HepG2 (cell line): ENCODE measurements around the gene SETD3. TPM values are rescaled to one million over a fixed set of nuclear protein-coding genes. Genes with fewer than 3 reads are reported as not detected.

ENCODE experiments used
- ATAC-seq: fragments of 200-7000 bp; cut with Tn5 transposase; 3 replicates; pipeline ENCODE4 v1.9.1; 2020; ENCODE audit warnings: mild to moderate bottlenecking, moderate library complexity
- BruUV-seq: library from RNA; stranded (reverse); fragments of 400-500 nt; replicated peaks from 2 replicates; lab custom pipeline; 2021; lab: Mats Ljungman, UMichigan
- CTCF ChIA-PET: fragments of 300-600 bp; formaldehyde crosslinking; extraction: SDS; loops from one replicate; lab custom pipeline; 2021; ENCODE audit warnings: low total read pairs, inconsistent platforms, low intra/inter-chr PET ratio; lab: Yijun Ruan, JAX
- POLR2A ChIA-PET: fragments of 350-600 bp; sonication (Branson Sonifier 250); formaldehyde crosslinking; loops from one replicate; lab custom pipeline; 2020; ENCODE audit warnings: antibody characterized with exemption, inconsistent platforms; lab: Yijun Ruan, JAX
- DNase-seq: peaks from one replicate; pipeline ENCODE4 v3.0.0-alpha.2; 2015; ENCODE audit warnings: low spot score
- FAIRE-seq: peaks from 3 replicates; lab custom pipeline; 2011; peaks lifted over from hg19 to GRCh38; lab: Jason Lieb, UNC
- H2AFZ ChIP-seq: one replicate; pipeline ENCODE4 v1.6.1; 2011; ENCODE audit warnings: low read length, inconsistent platforms
- H3K27ac ChIP-seq: fragments of 300-600 bp; 3 replicates; pipeline ENCODE4 v1.8.0; 2011; ENCODE audit warnings: mixed run types, mild to moderate bottlenecking, mixed read lengths, low read length, inconsistent platforms; ENCODE audit not compliant: insufficient read depth; ENCODE audit errors: extremely low read length
- H3K27me3 ChIP-seq, 2 experiments: fragments of 200-600 bp in 1 of 2; 2 replicates in 1 of 2; 3 replicates in 1 of 2; pipeline versions ENCODE4 v1.6.0 to v1.8.0; 2011; ENCODE audit warnings: low read length in 2 of 2, mild to moderate bottlenecking in 2 of 2, moderate library complexity in 2 of 2, inconsistent platforms in 1 of 2; ENCODE audit not compliant: insufficient read depth in 2 of 2, control insufficient read depth in 1 of 2
- H3K36me3 ChIP-seq, 2 experiments: fragments of 200-600 bp in 1 of 2; replicated peaks in 1 of 2; 2 replicates in 1 of 2; 3 replicates in 1 of 2; pipeline versions ENCODE4 v1.5.1 to v1.8.0; 2011; ENCODE audit warnings: low read length in 2 of 2, inconsistent platforms in 1 of 2; ENCODE audit not compliant: insufficient read depth in 2 of 2, control insufficient read depth in 1 of 2
- H3K4me1 ChIP-seq: 2 replicates; pipeline ENCODE4 v1.5.1; 2012; ENCODE audit warnings: low read length, inconsistent platforms; ENCODE audit not compliant: insufficient read depth
- H3K4me2 ChIP-seq: 2 replicates; pipeline ENCODE4 v1.6.0; 2011; ENCODE audit warnings: low read depth, low read length, inconsistent platforms
- H3K4me3 ChIP-seq, 3 experiments: fragments of 200-600 bp in 1 of 3; sonication (generic), shearing (Covaris generic) in 1 of 3; replicated peaks in 1 of 3; 2 replicates each; pipeline ENCODE4 v1.5.1; 2011 to 2016; ENCODE audit warnings: low read length in 3 of 3, inconsistent platforms in 2 of 3, low read depth in 2 of 3, mild to moderate bottlenecking in 2 of 3, control low read depth in 1 of 3, mixed read lengths in 1 of 3; ENCODE audit not compliant: insufficient read depth in 1 of 3
- H3K79me2 ChIP-seq: one replicate; pipeline ENCODE4 v1.6.1; 2011; ENCODE audit warnings: low read length, inconsistent platforms; ENCODE audit not compliant: insufficient read depth
- H3K9ac ChIP-seq: 2 replicates; pipeline ENCODE4 v1.6.0; 2011; ENCODE audit warnings: mild to moderate bottlenecking, low read depth, low read length, inconsistent platforms; ENCODE audit not compliant: insufficient read depth
- H3K9me3 ChIP-seq: 2 replicates; pipeline ENCODE4 v1.5.1; 2012; ENCODE audit warnings: mild to moderate bottlenecking, low read length
- H4K20me1 ChIP-seq: 2 replicates; pipeline ENCODE4 v1.6.0; 2011; ENCODE audit warnings: inconsistent platforms, mild to moderate bottlenecking, low read length, moderate library complexity; ENCODE audit not compliant: insufficient read depth
- GTF2F1 ChIP-seq: fragments of 150-350 bp; IDR thresholded peaks from 2 replicates; pipeline ENCODE4 v1.6.1; 2014; ENCODE audit warnings: low read length
- ZNF121 ChIP-seq: sonication (generic); formaldehyde crosslinking; IDR thresholded peaks from 2 replicates; pipeline ENCODE4 v1.5.0; 2020; ENCODE audit warnings: mild to moderate bottlenecking, missing genetic modification reagents
- ZNF138 ChIP-seq: sonication (generic); formaldehyde crosslinking; IDR thresholded peaks from 2 replicates; pipeline ENCODE4 v1.5.0; 2020; ENCODE audit warnings: mild to moderate bottlenecking, low read depth, missing genetic modification reagents
- ZNF788 ChIP-seq: sonication (generic); formaldehyde crosslinking; IDR thresholded peaks from 2 replicates; pipeline ENCODE4 v1.5.0; 2020; ENCODE audit warnings: mild to moderate bottlenecking, missing genetic modification reagents, borderline replicate concordance
- ZNF792 ChIP-seq: IDR thresholded peaks from 2 replicates; pipeline ENCODE4 v1.6.1; 2016
- WGBS: methylation state at CpG from one replicate; pipeline ENCODE4 v1.1.6; 2017; ENCODE audit warnings: low lambda C conversion rate; 5-methylcytosine and 5-hydroxymethylcytosine counted together
- in situ Hi-C: cut with HindIII; loops from 2 replicates; pipeline ENCODE4 v1.10.0; 2017; ENCODE audit warnings: low pct_unique_long_range_greater_than_20kb; ENCODE audit not compliant: extremely low pct_ligation_motif_present
- intact Hi-C: fragments of 100-400 bp; cut with micrococcal nuclease; formaldehyde crosslinking; loops from one replicate; pipeline ENCODE4 v1.10.0; 2022; ENCODE audit not compliant: unreplicated experiment
- polyA plus RNA-seq, 8 experiments: library from polyadenylated mRNA; depleted of rRNA in 3 of 8; stranded (reverse) in 7 of 8; unstranded in 1 of 8; fragments of >200 nt; fragmentation: Illumina TruSeq in 4 of 8; extraction: Trizol in 4 of 8; gene quantifications; 2 replicates each; pipeline versions ENCODE4 v1.2.1 to v1.2.3, GENCODE V29; 2011 to 2016; ENCODE audit warnings: low read depth in 4 of 8, missing spikeins in 1 of 8, mixed read lengths in 1 of 8; ENCODE audit not compliant: insufficient read depth in 1 of 8
- total RNA-seq, 5 experiments: library from RNA; depleted of rRNA; stranded (reverse); fragments of >200 nt; fragmentation: Illumina TruSeq; extraction: Trizol; gene quantifications; 2 replicates each; pipeline ENCODE4 v1.2.3, GENCODE V29; 2016; ENCODE audit warnings: low read depth in 1 of 5
- TF ChIP-seq, protein P1 (sequence below): sonication (generic); formaldehyde crosslinking; IDR thresholded peaks from 2 replicates; pipeline ENCODE4 v1.5.1; 2020; ENCODE audit warnings: missing genetic modification reagents, mild to moderate bottlenecking, borderline replicate concordance
- TF ChIP-seq, protein P2 (sequence below): sonication (generic); formaldehyde crosslinking; IDR thresholded peaks from 2 replicates; pipeline ENCODE4 v1.4.0; 2020; ENCODE audit warnings: missing genetic modification reagents, borderline replicate concordance

SETD3 gene
- total and polyA plus RNA-seq, 2 of the 13 experiments (the other 11 are each of a cell fraction or from before 2014, with no cell fraction given) = 30.3 to 67.1 TPM

DNA sequence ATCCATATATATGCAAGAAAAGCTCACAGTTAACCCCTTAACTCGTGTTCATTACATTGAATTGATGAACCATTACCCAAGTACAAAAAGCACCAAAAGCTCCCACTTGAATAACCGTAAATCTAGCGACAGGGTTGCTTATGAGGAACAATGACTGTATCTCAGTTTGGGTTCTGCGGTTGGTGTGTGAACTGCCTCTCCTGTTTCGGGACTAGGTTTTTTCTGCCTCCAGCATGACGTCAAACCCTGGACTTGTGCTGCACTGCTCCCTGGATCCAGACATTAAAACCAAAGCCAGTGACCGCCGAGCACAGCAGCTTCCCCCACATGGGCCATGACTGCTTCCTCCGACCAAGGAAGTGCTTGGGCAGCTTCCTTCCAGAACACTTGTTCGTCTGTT, 77.7 kb downstream of the SETD3 start (continued):
- TF ChIP-seq, protein P1, sequence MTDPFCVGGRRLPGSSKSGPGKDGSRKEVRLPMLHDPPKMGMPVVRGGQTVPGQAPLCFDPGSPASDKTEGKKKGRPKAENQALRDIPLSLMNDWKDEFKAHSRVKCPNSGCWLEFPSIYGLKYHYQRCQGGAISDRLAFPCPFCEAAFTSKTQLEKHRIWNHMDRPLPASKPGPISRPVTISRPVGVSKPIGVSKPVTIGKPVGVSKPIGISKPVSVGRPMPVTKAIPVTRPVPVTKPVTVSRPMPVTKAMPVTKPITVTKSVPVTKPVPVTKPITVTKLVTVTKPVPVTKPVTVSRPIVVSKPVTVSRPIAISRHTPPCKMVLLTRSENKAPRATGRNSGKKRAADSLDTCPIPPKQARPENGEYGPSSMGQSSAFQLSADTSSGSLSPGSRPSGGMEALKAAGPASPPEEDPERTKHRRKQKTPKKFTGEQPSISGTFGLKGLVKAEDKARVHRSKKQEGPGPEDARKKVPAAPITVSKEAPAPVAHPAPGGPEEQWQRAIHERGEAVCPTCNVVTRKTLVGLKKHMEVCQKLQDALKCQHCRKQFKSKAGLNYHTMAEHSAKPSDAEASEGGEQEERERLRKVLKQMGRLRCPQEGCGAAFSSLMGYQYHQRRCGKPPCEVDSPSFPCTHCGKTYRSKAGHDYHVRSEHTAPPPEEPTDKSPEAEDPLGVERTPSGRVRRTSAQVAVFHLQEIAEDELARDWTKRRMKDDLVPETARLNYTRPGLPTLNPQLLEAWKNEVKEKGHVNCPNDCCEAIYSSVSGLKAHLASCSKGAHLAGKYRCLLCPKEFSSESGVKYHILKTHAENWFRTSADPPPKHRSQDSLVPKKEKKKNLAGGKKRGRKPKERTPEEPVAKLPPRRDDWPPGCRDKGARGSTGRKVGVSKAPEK (CRISPR knock-in tag) = no peak

DNA sequence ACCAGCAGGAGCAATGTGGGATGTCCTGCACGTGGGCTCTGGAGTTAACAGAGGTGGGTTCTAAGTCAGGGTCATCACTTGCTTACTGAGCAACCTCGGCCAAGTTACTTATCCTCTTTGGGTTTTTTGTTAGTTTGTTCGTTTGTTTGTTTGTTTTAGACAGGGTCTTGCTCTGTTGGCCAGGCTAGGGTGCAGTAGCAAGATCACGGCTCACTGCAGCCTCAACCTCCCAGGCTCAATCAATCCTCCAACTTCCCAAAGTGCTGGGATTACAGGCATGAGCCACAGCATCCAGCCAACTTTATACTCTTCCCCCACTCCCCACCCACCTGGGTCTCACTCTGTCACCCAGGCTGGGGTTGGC, 78.4 kb downstream of the SETD3 start:
- Histone ChIP-seq H3K9me3 (no peaks in the 10 kb centered on the region), H3K36me3 (peaks cover 5 to 44% of the 10 kb centered on the region in 2 experiments), H3K4me3 (no peak overlapping the region), H3K4me2 (peak overlapping the region; percentile 44; the same call in 1 of the 2 replicates), H3K27me3 (no peaks in the 10 kb centered on the region), H3K9ac (no peak overlapping the region), H3K4me1 (peaks cover 16% of the 10 kb centered on the region), H2AFZ (no peak overlapping the region), H3K79me2 (no peaks in the 10 kb centered on the region), H3K27ac (peak overlapping the region; percentile 43), H4K20me1 (no peaks in the 10 kb centered on the region)
- intact Hi-C loops (no loop called here), in situ Hi-C loops (no loop called here)
- DNase-seq = no peak
- ChIA-PET POLR2A (no interaction called here), CTCF (no interaction called here)
- ATAC-seq = peak; percentile 14; the same call in 2 of the 3 replicates
- no TSS peak for BruUV-seq
- 53% methylated on average over 4 of the region's 4 CpGs for WGBS
- no peak for FAIRE-seq
- TF ChIP-seq ZNF792 (CRISPR knock-in tag) (no peak), ZNF788 (no peak), ZNF138 (no peak), GTF2F1 (no peak), ZNF121 (CRISPR knock-in tag) (peak; percentile 88)
- TF ChIP-seq, protein P2, sequence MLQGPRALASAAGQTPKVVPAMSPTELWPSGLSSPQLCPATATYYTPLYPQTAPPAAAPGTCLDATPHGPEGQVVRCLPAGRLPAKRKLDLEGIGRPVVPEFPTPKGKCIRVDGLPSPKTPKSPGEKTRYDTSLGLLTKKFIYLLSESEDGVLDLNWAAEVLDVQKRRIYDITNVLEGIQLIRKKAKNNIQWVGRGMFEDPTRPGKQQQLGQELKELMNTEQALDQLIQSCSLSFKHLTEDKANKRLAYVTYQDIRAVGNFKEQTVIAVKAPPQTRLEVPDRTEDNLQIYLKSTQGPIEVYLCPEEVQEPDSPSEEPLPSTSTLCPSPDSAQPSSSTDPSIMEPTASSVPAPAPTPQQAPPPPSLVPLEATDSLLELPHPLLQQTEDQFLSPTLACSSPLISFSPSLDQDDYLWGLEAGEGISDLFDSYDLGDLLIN (CRISPR knock-in tag) = no peak
- TF ChIP-seq, all 625 proteins: peak for 1
